GDM1 (cell line): ENCODE data around the gene SMIM26.

Source experiments
- DNase-seq: peaks from one replicate; lab custom pipeline; 2025; lab: John Stamatoyannopoulos, UW

SMIM26 gene

DNA sequence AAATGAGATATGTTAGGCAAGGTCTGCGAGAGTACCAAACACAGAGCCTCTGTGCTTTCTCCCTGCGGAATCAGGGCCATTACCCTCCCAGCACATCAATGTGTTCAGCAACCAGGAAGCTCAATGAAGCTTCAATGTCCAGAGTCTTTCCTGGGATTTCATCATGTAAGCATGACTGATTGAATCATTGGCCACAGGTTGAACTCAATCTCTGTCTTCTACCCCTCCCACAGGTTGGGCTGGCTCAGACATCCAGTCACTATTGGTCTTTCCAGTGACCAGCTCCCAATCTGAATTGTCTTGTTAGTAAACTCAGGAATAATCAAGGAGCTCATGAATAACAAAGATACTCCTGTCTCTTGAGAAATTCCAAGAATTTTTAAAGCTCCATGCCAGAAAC, 17.9 kb downstream of the SMIM26 start:
- DNase-seq: no peak

DNA sequence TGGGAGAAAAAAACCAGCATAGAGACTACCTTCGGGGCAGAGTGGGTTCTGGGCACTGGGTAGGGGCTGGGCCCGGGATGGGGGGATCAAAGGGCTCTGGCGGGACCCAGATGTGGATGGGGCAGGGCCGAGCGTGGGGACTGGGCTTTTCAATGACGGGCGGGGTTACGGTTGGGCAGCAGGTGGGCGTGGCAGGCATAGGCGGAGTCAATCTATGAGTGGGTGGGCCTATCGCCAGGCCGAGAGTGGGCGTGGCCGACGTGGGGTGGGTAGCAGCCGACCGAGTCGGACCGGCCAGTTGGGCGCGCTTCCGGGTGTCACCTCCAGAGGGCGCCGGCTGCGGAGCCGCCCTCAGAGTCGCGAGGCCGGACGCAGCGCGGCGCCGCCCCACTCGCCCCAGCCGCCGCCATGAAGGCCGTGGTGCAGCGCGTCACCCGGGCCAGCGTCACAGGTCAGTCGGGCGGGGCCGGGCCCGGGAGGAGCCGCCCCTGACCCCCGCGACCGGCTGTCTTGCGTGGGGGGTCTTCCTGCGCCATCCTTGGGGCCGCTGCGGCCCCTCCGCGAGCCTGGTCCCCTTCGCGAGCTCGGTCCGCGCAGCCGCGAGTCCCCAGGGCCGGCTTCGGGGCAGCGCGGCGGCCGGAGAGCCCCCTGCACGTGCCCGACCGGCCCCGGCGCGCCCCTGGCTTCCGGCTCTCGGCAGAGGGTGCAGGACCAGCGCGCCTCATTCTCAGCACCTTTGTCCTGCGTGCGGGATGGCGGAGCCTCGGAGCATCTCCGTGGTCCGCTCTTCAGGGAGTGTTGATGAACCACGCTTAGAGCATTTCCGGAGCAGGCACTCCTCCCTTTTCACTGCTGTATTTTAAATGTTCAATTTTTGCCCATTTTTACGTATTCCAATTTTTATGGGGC, 20.7 kb downstream of the SMIM26 start, which contains the start of gene DTD1:
Gene DTD1, plus strand, starts transcription at position 390 of the 909 bp plus-strand sequence. Its CDS starts 19 bp downstream, at position 409.
- peak; percentile 85 for DNase-seq

DNA sequence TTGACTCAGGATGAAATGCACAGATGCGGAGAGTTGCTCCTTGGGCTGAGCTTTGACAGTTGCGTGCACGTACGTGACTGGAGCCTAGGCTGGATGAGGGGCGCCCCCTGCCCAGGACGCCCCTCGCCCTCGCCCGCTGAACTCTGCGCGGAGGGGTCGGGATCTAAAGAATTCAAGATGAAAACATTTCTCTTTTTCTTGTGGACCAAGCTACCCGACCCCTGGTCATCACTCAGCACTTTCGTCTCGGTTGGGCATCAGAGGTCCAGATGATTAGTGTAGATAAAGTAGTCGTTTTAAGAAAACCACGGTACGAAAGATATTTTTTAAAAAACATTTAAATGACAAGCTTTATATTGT, 21.3 kb downstream of the SMIM26 start:
- DNase-seq: no peak

DNA sequence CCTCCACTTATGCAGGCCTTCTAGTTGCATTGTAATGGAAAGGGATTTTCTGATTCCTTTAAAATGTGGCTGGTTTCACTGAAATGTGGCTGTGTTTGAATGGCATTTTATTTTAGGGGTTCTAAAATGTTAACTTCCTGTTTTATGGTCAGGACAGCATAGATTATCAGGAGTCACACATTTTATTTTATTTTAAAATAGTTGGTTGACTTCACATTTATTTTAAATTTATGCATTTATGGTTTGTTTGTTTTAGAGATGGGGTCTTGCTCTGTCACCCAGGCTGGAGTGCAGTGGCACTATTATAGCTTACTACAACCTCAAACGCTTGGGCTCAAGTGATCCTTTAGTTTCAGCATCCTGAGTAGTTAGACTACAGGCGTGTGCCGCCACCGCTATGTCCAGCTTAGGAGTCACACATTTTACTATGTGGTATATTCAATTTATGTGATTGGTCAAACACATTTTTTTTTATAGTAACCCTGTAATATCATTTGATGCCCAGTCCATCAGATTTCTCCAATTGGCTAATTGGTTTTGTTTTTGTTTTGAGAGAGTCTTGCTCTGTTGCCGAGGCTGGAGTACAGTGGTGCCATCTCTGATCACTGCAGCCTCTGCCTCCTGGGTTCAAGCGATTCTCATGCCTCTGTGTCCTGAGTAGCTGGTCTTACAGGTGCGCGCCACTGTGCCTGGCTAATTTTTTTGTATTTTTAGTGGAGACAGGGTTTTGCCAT, 22.9 kb downstream of the SMIM26 start:
- no peak for DNase-seq

DNA sequence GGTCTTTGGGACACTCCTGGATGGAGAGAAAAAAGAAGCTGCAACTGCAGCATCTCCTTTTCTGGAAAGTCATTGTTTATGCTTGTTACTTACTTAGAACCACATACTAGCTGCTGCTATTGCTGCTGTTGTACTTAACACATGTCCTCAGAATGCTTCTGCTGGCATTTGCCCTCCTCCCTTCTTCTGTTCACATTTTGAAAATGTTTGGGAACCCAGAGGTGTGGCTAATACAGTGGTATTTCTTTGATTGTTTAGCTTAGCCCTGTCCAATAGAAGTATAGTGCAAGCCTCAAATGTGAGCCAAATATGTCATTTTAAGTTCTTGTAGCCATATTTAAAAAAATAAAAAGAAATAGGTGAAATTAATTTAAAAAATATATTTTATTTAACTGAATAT, 29.0 kb downstream of the SMIM26 start:
- no peak for DNase-seq

DNA sequence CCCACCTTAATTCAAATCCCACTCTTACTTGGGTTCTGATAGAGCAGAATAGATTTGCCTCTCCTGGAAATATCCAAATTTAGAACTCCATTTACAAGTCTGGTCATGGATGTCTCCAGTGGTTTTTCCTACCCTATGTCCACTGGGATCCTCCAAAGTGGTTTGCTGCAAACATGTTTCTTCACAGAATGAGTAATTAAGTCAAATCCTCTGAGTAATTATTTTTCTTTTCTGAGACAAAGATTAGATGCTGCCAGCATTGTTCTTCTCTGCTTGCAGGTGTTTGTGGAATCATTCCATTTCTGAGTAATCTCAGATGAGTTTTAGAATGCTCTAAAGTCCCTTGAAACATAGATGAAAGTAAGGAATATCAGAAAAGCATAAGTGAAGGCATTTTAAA, 42.5 kb downstream of the SMIM26 start:
- no peak for DNase-seq

DNA sequence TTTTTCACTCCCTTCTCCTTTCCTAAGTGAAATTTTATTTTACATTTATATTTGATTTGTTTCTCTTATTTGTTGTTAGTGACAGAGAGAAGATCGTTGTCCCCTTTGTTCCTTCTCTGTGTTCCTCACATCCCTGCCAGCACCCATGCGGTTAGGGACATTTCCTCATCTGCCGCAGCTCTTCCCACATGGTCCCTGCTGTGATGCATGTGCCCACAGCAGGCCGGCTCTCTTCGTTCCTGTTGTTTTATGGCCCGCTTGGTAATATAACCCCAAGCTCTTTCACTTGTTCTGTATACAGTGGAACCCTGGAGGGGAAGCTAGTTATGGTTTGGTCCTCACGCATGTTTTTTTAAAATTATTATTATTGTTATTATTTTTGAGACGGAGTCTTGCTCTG, 44.3 kb downstream of the SMIM26 start:
- DNase-seq: no peak

DNA sequence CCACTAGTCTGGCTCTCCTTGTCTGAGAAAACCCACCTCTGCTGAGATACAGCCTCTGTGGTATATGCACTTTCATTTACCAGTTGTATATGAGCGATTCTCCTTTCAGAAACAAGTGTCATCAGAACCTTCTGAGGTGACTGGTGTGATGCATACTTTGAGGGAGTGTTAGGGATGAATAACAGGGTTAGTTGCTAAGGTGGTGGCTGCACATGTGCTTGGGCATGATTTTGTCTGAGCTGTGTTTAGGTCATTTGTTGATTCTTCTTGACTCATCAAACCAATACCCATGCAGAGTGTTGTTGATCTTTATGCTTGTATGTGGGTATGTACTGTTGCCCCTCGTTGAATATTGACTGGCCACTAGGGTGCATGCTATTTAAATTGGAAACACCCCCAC, 46.3 kb downstream of the SMIM26 start:
- DNase-seq: no peak

DNA sequence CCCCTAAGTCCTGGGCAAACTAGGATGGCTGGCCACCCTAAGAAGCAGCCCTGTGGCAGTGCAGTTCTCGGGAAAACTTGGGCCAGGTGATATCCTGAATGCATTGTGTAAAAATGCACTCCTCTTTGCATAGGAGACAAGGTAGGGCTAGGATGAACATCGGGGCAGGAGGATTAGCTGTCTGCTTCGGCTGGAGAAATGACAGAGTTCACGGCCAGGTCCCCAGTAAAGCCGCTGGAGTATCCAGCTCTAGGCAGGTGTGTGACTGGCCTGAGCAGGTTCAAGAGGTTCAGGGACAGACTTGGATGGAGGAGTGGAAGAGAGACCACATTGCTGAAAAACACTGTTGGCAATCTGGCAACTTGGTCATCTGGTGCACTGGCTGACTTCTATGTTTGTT, 47.0 kb downstream of the SMIM26 start:
- no peak for DNase-seq

DNA sequence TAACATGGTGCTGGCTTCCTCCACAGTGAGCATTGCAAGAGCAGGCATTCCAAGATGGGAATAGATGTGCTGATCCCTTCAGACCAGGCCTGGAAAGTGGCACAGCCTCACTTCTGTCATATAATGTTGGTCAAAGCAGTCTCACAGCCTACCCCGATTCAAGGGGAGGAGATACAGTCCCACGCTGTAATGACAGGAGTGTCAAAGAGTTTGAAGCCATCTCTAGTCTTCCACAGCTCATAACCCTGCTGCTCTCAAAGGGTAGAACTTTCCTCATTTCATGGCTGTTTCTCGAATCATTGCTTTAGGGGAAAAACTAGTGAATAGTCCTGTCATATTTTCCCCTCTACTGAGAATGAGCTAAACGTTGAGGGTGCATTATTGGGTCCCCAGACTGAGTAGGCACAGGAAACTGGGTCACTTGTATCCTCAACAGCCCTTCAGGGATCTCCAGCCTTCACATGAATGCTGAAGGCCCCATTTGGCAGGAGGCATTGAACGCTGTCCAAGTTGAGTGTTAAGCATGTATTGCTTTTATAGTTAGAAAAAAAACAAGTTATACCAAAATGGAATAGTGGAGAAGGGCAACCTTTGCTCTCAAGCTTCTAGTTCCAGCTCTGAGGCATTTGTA, 47.9 kb downstream of the SMIM26 start:
- DNase-seq: no peak
